K562 (cell line): ENCODE data around the gene FUCA1. TPM values are rescaled to one million over a fixed set of nuclear protein-coding genes. Genes with fewer than 3 reads are reported as not detected.

Experiments
- CBFA2T3 ChIP-seq: fragments of 450-650 bp; IDR thresholded peaks from 2 replicates; pipeline ENCODE4 v1.6.1; 2017
- GABPB1 ChIP-seq: sonication (generic); formaldehyde crosslinking; IDR thresholded peaks from 2 replicates; pipeline ENCODE4 v1.8.0; 2022; ENCODE audit warnings: mild to moderate bottlenecking, missing genetic modification reagents
- HCFC1 ChIP-seq: IDR thresholded peaks from 2 replicates; pipeline ENCODE4 v1.6.1; 2012; ENCODE audit warnings: low read depth, low read length, improper control_type of control experiment
- HINFP ChIP-seq: fragments of 450-650 bp; conservative IDR thresholded peaks from 2 replicates; pipeline ENCODE4 v1.6.1; 2016; ENCODE audit warnings: missing genetic modification characterization, low read depth, mild to moderate bottlenecking, control low read depth, missing compliant biosample characterization
- MAFK ChIP-seq: IDR thresholded peaks from 2 replicates; pipeline ENCODE4 v1.6.1; 2011; ENCODE audit warnings: low read length, improper control_type of control experiment
- MED1 ChIP-seq: sonication (generic); formaldehyde crosslinking; IDR thresholded peaks from 2 replicates; pipeline ENCODE4 v1.8.1; 2023; ENCODE audit warnings: missing genetic modification reagents, borderline replicate concordance
- MLX ChIP-seq, 2 experiments: fragments of 450-650 bp in 1 of 2; sonication (generic) in 1 of 2; formaldehyde crosslinking; conservative IDR thresholded peaks; 2 replicates each; pipeline versions ENCODE4 v1.4.0 to v1.8.1; 2020 to 2022; ENCODE audit warnings: mild to moderate bottlenecking in 1 of 2, missing genetic modification reagents in 1 of 2
- NR1H2 ChIP-seq: sonication (generic); formaldehyde crosslinking; IDR thresholded peaks from 2 replicates; pipeline ENCODE4 v1.4.0; 2020; ENCODE audit warnings: mild to moderate bottlenecking, missing genetic modification reagents
- PATZ1 ChIP-seq: fragments of 250-450 bp; sonication (Bioruptor Pico); IDR thresholded peaks from 2 replicates; pipeline ENCODE4 v1.5.0; 2020; ENCODE audit warnings: mild to moderate bottlenecking, borderline replicate concordance
- PML ChIP-seq: IDR thresholded peaks from 2 replicates; pipeline ENCODE4 v1.6.1; 2012; ENCODE audit warnings: low read length, inconsistent platforms
- RBM14 ChIP-seq: fragments of 200-400 bp; formaldehyde crosslinking; IDR thresholded peaks from 2 replicates; pipeline ENCODE4 v1.6.1; 2018; ENCODE audit warnings: low read depth, mild to moderate bottlenecking, low read length, moderate library complexity, borderline replicate concordance; ENCODE audit not compliant: insufficient read depth
- RERE ChIP-seq: sonication (generic); formaldehyde crosslinking; IDR thresholded peaks from 2 replicates; pipeline ENCODE4 v1.8.0; 2023; ENCODE audit warnings: missing genetic modification reagents, mild to moderate bottlenecking, borderline replicate concordance
- SMARCB1 ChIP-seq: IDR thresholded peaks from 2 replicates; pipeline ENCODE4 v1.6.1; 2011; ENCODE audit warnings: improper control_type of control experiment, low read depth; ENCODE audit not compliant: insufficient read length
- SNIP1 ChIP-seq: fragments of 450-650 bp; IDR thresholded peaks from 2 replicates; pipeline ENCODE4 v1.7.1; 2017; ENCODE audit warnings: low read depth, mild to moderate bottlenecking
- SRSF7 ChIP-seq: fragments of 200-400 bp; formaldehyde crosslinking; optimal IDR thresholded peaks from 2 replicates; pipeline ENCODE3; 2017; ENCODE audit warnings: mild to moderate bottlenecking, low read depth, low read length
- TEAD1 ChIP-seq, 2 experiments: fragments of 450-650 bp in 1 of 2; sonication (generic) in 1 of 2; formaldehyde crosslinking; IDR thresholded peaks; 2 replicates each; pipeline versions ENCODE4 v1.4.0 to v1.8.0; 2020 to 2022; ENCODE audit warnings: mild to moderate bottlenecking in 2 of 2, missing genetic modification reagents in 1 of 2
- ZNF277 ChIP-seq: fragments of 250-450 bp; sonication (Bioruptor Pico); IDR thresholded peaks from 2 replicates; pipeline ENCODE4 v1.8.0; 2022; ENCODE audit warnings: inconsistent platforms, mild to moderate bottlenecking, moderate library complexity, borderline replicate concordance
- ZNF696 ChIP-seq: fragments of 250-450 bp; sonication (Bioruptor Pico); conservative IDR thresholded peaks from 2 replicates; pipeline ENCODE4 v1.4.0; 2020; ENCODE audit warnings: mild to moderate bottlenecking, moderate library complexity
- polyA plus RNA-seq, 8 experiments: library from polyadenylated mRNA; depleted of rRNA in 4 of 8; stranded (reverse) in 5 of 8; unstranded in 3 of 8; fragments of >200 nt; fragmentation: Nextera tagmentation in 2 of 8; fragmentation: Illumina TruSeq in 1 of 8; extraction: Ambion mirVana in 2 of 8; extraction: Trizol in 1 of 8; gene quantifications; 2 replicates each; pipeline versions ENCODE4 v1.2.1 to v1.2.3, GENCODE V29; 2011 to 2014; ENCODE audit warnings: inconsistent platforms in 1 of 8, missing spikeins in 1 of 8
- total RNA-seq, 7 experiments: library from RNA; depleted of rRNA in 6 of 7; stranded (reverse); fragments of >200 nt in 6 of 7; fragmentation: Illumina TruSeq in 2 of 7; extraction: Trizol in 2 of 7; gene quantifications; 2 replicates each; pipeline versions ENCODE4 v1.2.1 to v1.2.3, GENCODE V29; 2011 to 2021; ENCODE audit warnings: low replicate concordance in 1 of 7

The FUCA1 gene
- total and polyA plus RNA-seq, 9 of the 15 experiments (the other 6 are each of a cell fraction or from before 2014, with no cell fraction given), result 7.0 to 20.5 (median 13.5) TPM

GRCh38 chr1:23872421-23872820 lies 4.3 kb upstream of the FUCA1 start (continued):
- TF ChIP-seq PATZ1 (CRISPR knock-in tag) (no peak), HCFC1 (no peak), SMARCB1 (no peak), SRSF7 (no peak), RERE (CRISPR knock-in tag) (no peak), MED1 (CRISPR knock-in tag) (no peak), TEAD1 (CRISPR knock-in tag; IDR thresholded peaks at IDR 0.05) (no peak), CBFA2T3 (peak; percentile 85), ZNF696 (CRISPR knock-in tag) (no peak), MLX (CRISPR knock-in tag; conservative IDR thresholded peaks at IDR 0.05) (no peak), GABPB1 (CRISPR knock-in tag) (no peak), NR1H2 (CRISPR knock-in tag) (no peak), RBM14 (no peak), HINFP (tag) (no peak), ZNF277 (CRISPR knock-in tag) (no peak), PML (0 out of 2 replicates have a peak, but pooled peaks have one; percentile 20), MAFK (peak; percentile 34; the same call in 1 of the 2 replicates), SNIP1 (no peak)
